ENCODE measurements around the gene FYCO1.

Gene FYCO1

DNA sequence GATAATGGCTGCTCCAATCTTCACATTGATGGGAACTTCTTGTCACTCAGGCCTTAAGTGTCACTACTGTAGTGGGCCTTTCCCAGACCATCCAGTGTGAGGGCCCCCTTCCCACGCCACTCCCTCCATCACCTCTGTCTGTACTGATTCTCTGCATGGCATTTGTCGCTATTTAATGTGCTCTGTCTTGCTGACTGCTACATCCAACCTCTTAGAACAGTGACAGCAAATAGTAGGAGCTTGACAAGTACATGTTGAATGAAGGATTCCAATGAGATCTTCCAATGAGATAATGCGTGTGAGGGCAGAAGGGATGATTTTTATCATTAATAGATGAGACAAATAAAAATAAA, 114.9 kb downstream of the FYCO1 start:
- no peak for DNase-seq (ENCODE audit: low spot score)
- TF ChIP-seq, protein P1, sequence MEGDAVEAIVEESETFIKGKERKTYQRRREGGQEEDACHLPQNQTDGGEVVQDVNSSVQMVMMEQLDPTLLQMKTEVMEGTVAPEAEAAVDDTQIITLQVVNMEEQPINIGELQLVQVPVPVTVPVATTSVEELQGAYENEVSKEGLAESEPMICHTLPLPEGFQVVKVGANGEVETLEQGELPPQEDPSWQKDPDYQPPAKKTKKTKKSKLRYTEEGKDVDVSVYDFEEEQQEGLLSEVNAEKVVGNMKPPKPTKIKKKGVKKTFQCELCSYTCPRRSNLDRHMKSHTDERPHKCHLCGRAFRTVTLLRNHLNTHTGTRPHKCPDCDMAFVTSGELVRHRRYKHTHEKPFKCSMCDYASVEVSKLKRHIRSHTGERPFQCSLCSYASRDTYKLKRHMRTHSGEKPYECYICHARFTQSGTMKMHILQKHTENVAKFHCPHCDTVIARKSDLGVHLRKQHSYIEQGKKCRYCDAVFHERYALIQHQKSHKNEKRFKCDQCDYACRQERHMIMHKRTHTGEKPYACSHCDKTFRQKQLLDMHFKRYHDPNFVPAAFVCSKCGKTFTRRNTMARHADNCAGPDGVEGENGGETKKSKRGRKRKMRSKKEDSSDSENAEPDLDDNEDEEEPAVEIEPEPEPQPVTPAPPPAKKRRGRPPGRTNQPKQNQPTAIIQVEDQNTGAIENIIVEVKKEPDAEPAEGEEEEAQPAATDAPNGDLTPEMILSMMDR (IDR thresholded peaks at IDR 0.05; ENCODE audit: extremely low read depth, insufficient read depth, missing control alignments), result no peak
- in situ Hi-C loops (cut with MboI; ENCODE audit: low pct_unique_long_range_greater_than_20kb, low sequenced_read_pairs, unreplicated experiment), result no loop called here

GRCh38 chr3:45878124-45878523, 117.5 kb downstream of the FYCO1 start:
- TF ChIP-seq, protein P1 (IDR thresholded peaks at IDR 0.05; ENCODE audit: extremely low read depth, insufficient read depth, missing control alignments), result no peak
- in situ Hi-C loops (cut with MboI; ENCODE audit: low pct_unique_long_range_greater_than_20kb, low sequenced_read_pairs, unreplicated experiment), result no loop called here
- DNase-seq (ENCODE audit: low spot score), result no peak

GRCh38 chr3:45874677-45875346, 120.8 kb downstream of the FYCO1 start:
- TF ChIP-seq, protein P1 (IDR thresholded peaks at IDR 0.05; ENCODE audit: extremely low read depth, insufficient read depth, missing control alignments), result no peak
- in situ Hi-C loops (cut with MboI; ENCODE audit: low pct_unique_long_range_greater_than_20kb, low sequenced_read_pairs, unreplicated experiment), result no loop called here
- DNase-seq (ENCODE audit: low spot score), result no peak

- DNase-seq (ENCODE audit: low spot score), result no peak
- in situ Hi-C loops (cut with MboI; ENCODE audit: low pct_unique_long_range_greater_than_20kb, low sequenced_read_pairs, unreplicated experiment), result no loop called here
- TF ChIP-seq, protein P1 (IDR thresholded peaks at IDR 0.05; ENCODE audit: extremely low read depth, insufficient read depth, missing control alignments), result no peak
Observed at GRCh38 chr3:45873638-45874037, 122.0 kb downstream of the FYCO1 start.

DNA sequence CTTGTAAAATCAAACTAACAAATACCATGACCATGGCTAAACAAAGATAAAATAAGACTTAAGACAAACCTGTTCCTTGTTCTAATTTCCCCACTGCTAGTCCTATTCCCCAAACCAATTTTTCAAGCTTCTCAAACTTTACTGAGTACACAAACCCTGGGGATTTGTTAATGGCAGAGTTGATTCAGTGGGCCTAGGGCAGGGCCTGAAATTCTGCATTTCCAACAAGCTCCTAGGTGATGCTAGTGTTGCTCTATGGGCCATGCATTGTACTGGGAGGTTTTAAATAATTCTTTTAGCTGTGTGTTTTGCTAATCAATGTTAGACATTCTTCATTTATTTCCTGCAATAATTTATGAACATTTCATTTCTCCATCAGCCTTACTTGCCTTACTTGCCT, 122.6 kb downstream of the FYCO1 start:
- in situ Hi-C loops (cut with MboI; ENCODE audit: low pct_unique_long_range_greater_than_20kb, low sequenced_read_pairs, unreplicated experiment), result no loop called here
- TF ChIP-seq, protein P1 (IDR thresholded peaks at IDR 0.05; ENCODE audit: extremely low read depth, insufficient read depth, missing control alignments), result no peak
- no peak for DNase-seq (ENCODE audit: low spot score)

- in situ Hi-C loops (cut with MboI; ENCODE audit: low pct_unique_long_range_greater_than_20kb, low sequenced_read_pairs, unreplicated experiment), result no loop called here
- no peak for DNase-seq (ENCODE audit: low spot score)
- TF ChIP-seq, protein P1 (IDR thresholded peaks at IDR 0.05; ENCODE audit: extremely low read depth, insufficient read depth, missing control alignments), result no peak
Observed at GRCh38 chr3:45872569-45872968, 123.1 kb downstream of the FYCO1 start.

Data from GM13977 (cell line).